Ramos (cell line): ENCODE data around the gene SPECC1.
"Not testable (repeated sequence)": the region's sequence is repeated elsewhere in the genome, so short reads cannot be mapped to it uniquely, and the experiment has no call there.

Experiments used
- in situ Hi-C: fragments of 300-500 bp; cut with MboI; formaldehyde crosslinking; loops from one replicate; pipeline ENCODE4 v1.14.3; 2022; ENCODE audit warnings: low sequenced_read_pairs; ENCODE audit not compliant: unreplicated experiment

The SPECC1 gene

GRCh38 chr17:20257798-20258197 is 248.6 kb downstream of the SPECC1 start:
- in situ Hi-C loops = no loop called here

- in situ Hi-C loops = no loop called here
Observed at GRCh38 chr17:20259668-20260067, 250.5 kb downstream of the SPECC1 start.

GRCh38 chr17:20260268-20260667 is 251.1 kb downstream of the SPECC1 start:
- in situ Hi-C loops = no loop called here

GRCh38 chr17:20262226-20263114 is 253.3 kb downstream of the SPECC1 start:
- in situ Hi-C loops = no loop called here

- in situ Hi-C loops = not testable (repeated sequence)
Observed at GRCh38 chr17:20263115-20263433, 253.9 kb downstream of the SPECC1 start.

GRCh38 chr17:20263595-20263994 is 254.4 kb downstream of the SPECC1 start:
- in situ Hi-C loops = no loop called here

GRCh38 chr17:20264996-20265395 is 255.8 kb downstream of the SPECC1 start:
- in situ Hi-C loops = no loop called here

- in situ Hi-C loops = no loop called here
Observed at GRCh38 chr17:20266806-20267458, 257.8 kb downstream of the SPECC1 start.

GRCh38 chr17:20267459-20267842 is 258.3 kb downstream of the SPECC1 start:
- in situ Hi-C loops = no loop called here

- in situ Hi-C loops = no loop called here
Observed at GRCh38 chr17:20270369-20270768, 261.2 kb downstream of the SPECC1 start.

- in situ Hi-C loops = no loop called here
Observed at GRCh38 chr17:20271011-20271610, 262.0 kb downstream of the SPECC1 start.

- in situ Hi-C loops = no loop called here
Observed at GRCh38 chr17:20273741-20274500, 264.8 kb downstream of the SPECC1 start.

- in situ Hi-C loops = no loop called here
Observed at GRCh38 chr17:20275653-20276052, 266.5 kb downstream of the SPECC1 start.

GRCh38 chr17:20276421-20276820 is 267.3 kb downstream of the SPECC1 start:
- in situ Hi-C loops = no loop called here

- in situ Hi-C loops = no loop called here
Observed at GRCh38 chr17:20278805-20279204, 269.6 kb downstream of the SPECC1 start.

- in situ Hi-C loops = no loop called here
Observed at GRCh38 chr17:20279631-20280030, 270.5 kb downstream of the SPECC1 start.

- in situ Hi-C loops = no loop called here
Observed at GRCh38 chr17:20280051-20280450, 270.9 kb downstream of the SPECC1 start.

- in situ Hi-C loops = no loop called here
Observed at GRCh38 chr17:20280851-20281250, 271.7 kb downstream of the SPECC1 start.

- in situ Hi-C loops = no loop called here
Observed at GRCh38 chr17:20281860-20282259, 272.7 kb downstream of the SPECC1 start.

- in situ Hi-C loops = no loop called here
Observed at GRCh38 chr17:20282526-20283308, 273.6 kb downstream of the SPECC1 start.
